Tibial nerve (tissue), 4 donors: ENCODE measurements around the gene CPB2.

Experiments used
- CTCF ChIP-seq, 5 experiments: fragments of 200-600 bp in 3 of 5; fragments of 450-650 bp in 2 of 5; sonication (generic) in 3 of 5; IDR thresholded peaks; one replicate each; pipeline ENCODE4 v1.5.1; 2016 to 2019; ENCODE audit warnings: antibody characterized with exemption in 5 of 5, mild to moderate bottlenecking in 3 of 5, moderate library complexity in 2 of 5
- EP300 ChIP-seq, 2 donors: sonication (generic); formaldehyde crosslinking; IDR thresholded peaks; one replicate each; pipeline ENCODE4 v1.6.1; 2017; ENCODE audit warnings: antibody characterized with exemption in 2 of 2, mild to moderate bottlenecking in 1 of 2
- POLR2A ChIP-seq, 2 donors: fragments of 450-650 bp; IDR thresholded peaks; one replicate each; pipeline ENCODE4 v1.6.1; 2017; ENCODE audit warnings: antibody characterized with exemption in 2 of 2, mild to moderate bottlenecking in 2 of 2, moderate library complexity in 2 of 2

GRCh38 chr13:46127358-46128023 lies 22.7 kb upstream of the CPB2 start:
- no peak for TF ChIP-seq CTCF (IDR thresholded peaks at IDR 0.05)
- no peak for TF ChIP-seq EP300 (IDR thresholded peaks at IDR 0.05)
- no peak for TF ChIP-seq POLR2A (IDR thresholded peaks at IDR 0.05)
